ENCODE measurements around the gene NXPH3. TPM values are rescaled to one million over a fixed set of nuclear protein-coding genes. Genes with fewer than 3 reads are reported as not detected.
"Not testable (repeated sequence)": the region's sequence is repeated elsewhere in the genome, so short reads cannot be mapped to it uniquely, and the experiment has no call there.

The NXPH3 gene
- 1 to 10 TPM in 2 of 3 donors, under 1 TPM in 1; 0.26 to 6.1 (median 1.5) TPM for polyA plus RNA-seq

GRCh38 chr17:49575679-49576087, at the start of gene NXPH3:
NXPH3 (plus strand) TSS chr17:49575871; CDS start chr17:49576220, 349 bp downstream.
- 1% methylated on average over 34 to 55 of the region's 55 CpGs for WGBS, 3 donors
- no peak within 1 kb of the TSS for H3K27ac ChIP-seq (ENCODE audit: low read depth, low read length)

GRCh38 chr17:49527927-49528651, 47.6 kb upstream of the NXPH3 start:
- H3K27ac ChIP-seq (ENCODE audit: low read depth, low read length) = no peak overlapping the region
- WGBS, 3 donors = 60 to 85% (median 76%) methylated on average over 11 of the region's 11 CpGs

- no peak overlapping the region for H3K27ac ChIP-seq (ENCODE audit: low read depth, low read length)
- WGBS, 3 donors = 92 to 94% (median 93%) methylated on average over 3 of the region's 3 CpGs
Measured at GRCh38 chr17:49528966-49529365, 46.7 kb upstream of the NXPH3 start.

- no peak overlapping the region for H3K27ac ChIP-seq (ENCODE audit: low read depth, low read length)
- WGBS, 3 donors = 90 to 100% (median 93%) methylated on average over 1 of the region's 1 CpG
Measured at GRCh38 chr17:49530118-49530517, 45.6 kb upstream of the NXPH3 start.

GRCh38 chr17:49543860-49544259, 31.8 kb upstream of the NXPH3 start:
- H3K27ac ChIP-seq (ENCODE audit: low read depth, low read length) = no peak overlapping the region
- 63 to 89% (median 75%) methylated on average over 3 of the region's 3 CpGs for WGBS, 3 donors

GRCh38 chr17:49545007-49545660, 30.5 kb upstream of the NXPH3 start:
- H3K27ac ChIP-seq (ENCODE audit: low read depth, low read length) = no peak overlapping the region
- WGBS, 3 donors = 68 to 87% (median 85%) methylated on average over 8 of the region's 8 CpGs

- 84 to 91% (median 85%) methylated on average over 15 of the region's 15 CpGs for WGBS, 3 donors
- H3K27ac ChIP-seq (ENCODE audit: low read depth, low read length) = no peak overlapping the region
Measured at GRCh38 chr17:49545806-49546545, 29.7 kb upstream of the NXPH3 start.

- WGBS, 3 donors = 76 to 86% (median 84%) methylated on average over 18 of the region's 18 CpGs
- H3K27ac ChIP-seq (ENCODE audit: low read depth, low read length) = no peak overlapping the region
Measured at GRCh38 chr17:49546546-49547535, 28.8 kb upstream of the NXPH3 start.

- H3K27ac ChIP-seq (ENCODE audit: low read depth, low read length) = no peak overlapping the region
- WGBS, 3 donors = 48 to 74% (median 62%) methylated on average over 9 of the region's 9 CpGs
Measured at GRCh38 chr17:49547566-49547965, 28.1 kb upstream of the NXPH3 start.

GRCh38 chr17:49548051-49548505, 27.6 kb upstream of the NXPH3 start:
- 56 to 69% (median 58%) methylated on average over 11 to 12 of the region's 12 CpGs for WGBS, 3 donors
- no peak overlapping the region for H3K27ac ChIP-seq (ENCODE audit: low read depth, low read length)

GRCh38 chr17:49548506-49549310, 27.0 kb upstream of the NXPH3 start:
- whole genome bisulfite sequencing, 3 donors = 76 to 81% (median 81%) methylated on average over 8 of the region's 8 CpGs
- no peak overlapping the region for H3K27ac ChIP-seq (ENCODE audit: low read depth, low read length)

GRCh38 chr17:49549311-49549605, 26.4 kb upstream of the NXPH3 start:
- H3K27ac ChIP-seq (ENCODE audit: low read depth, low read length) = no peak overlapping the region
- 85 to 99% (median 96%) methylated on average over 6 of the region's 6 CpGs for WGBS, 3 donors

GRCh38 chr17:49549691-49550678, 25.7 kb upstream of the NXPH3 start:
- WGBS, 3 donors = 86 to 94% (median 89%) methylated on average over 18 to 20 of the region's 20 CpGs

GRCh38 chr17:49550764-49551163, 24.9 kb upstream of the NXPH3 start:
- not testable (repeated sequence) for H3K27ac ChIP-seq (ENCODE audit: low read depth, low read length)
- WGBS, 3 donors = 91 to 96% (median 93%) methylated on average over 9 of the region's 9 CpGs

More at GRCh38 chr17:49549691-49550678, 25.7 kb upstream of the NXPH3 start:
- H3K27ac ChIP-seq (ENCODE audit: low read depth, low read length) = no peak overlapping the region

- WGBS, 3 donors = 87 to 88% (median 88%) methylated on average over 12 of the region's 12 CpGs
- no peak overlapping the region for H3K27ac ChIP-seq (ENCODE audit: low read depth, low read length)
Measured at GRCh38 chr17:49551221-49552069, 24.2 kb upstream of the NXPH3 start.

Measured in adipose tissue (tissue), 3 donors.